Measurements from ENCODE around the gene TRAF3.
"Not testable (repeated sequence)": the region's sequence is repeated elsewhere in the genome, so short reads cannot be mapped to it uniquely, and the experiment has no call there.

The TRAF3 gene

DNA sequence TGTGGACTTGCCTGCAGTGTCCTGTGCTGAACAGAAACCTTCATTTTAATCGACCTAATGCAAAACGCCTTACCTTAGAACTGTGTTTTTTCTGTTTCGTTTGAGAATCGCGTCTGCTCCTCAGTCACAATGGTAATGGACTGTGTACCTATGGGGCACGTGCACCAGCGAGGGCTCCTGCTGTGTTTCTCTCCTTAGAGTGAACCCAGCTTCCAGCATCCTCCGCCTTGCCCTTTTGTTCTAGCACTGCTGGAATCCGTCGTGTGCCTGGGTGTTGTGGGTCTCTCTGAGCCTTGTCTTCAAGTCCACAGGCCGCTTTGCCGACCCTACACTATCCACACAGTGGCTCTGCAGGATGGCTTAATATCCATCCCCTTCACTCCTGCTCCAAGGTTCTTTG is 148.9 kb downstream of the TRAF3 start:
- no peak for DNase-seq

DNA sequence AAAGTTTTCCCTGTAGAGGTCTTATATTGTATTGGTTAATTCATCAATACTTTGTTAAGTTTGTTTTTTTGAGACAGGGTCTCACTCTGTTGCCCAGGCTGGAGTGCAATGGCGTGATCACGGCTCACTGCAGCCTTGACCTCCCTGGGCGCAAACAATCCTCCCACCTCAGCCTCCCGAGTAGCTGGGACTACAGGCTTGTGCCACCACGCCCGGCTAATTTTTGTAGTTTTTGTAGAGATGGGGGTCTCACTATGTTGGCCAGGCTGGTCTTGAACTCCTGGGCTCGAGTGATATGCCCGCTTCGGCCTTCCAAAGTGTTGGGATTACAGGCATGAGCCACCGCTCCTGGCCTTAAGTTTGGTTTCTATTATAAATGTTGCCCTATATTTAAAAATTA is 149.6 kb downstream of the TRAF3 start:
- not testable (repeated sequence) for DNase-seq

DNA sequence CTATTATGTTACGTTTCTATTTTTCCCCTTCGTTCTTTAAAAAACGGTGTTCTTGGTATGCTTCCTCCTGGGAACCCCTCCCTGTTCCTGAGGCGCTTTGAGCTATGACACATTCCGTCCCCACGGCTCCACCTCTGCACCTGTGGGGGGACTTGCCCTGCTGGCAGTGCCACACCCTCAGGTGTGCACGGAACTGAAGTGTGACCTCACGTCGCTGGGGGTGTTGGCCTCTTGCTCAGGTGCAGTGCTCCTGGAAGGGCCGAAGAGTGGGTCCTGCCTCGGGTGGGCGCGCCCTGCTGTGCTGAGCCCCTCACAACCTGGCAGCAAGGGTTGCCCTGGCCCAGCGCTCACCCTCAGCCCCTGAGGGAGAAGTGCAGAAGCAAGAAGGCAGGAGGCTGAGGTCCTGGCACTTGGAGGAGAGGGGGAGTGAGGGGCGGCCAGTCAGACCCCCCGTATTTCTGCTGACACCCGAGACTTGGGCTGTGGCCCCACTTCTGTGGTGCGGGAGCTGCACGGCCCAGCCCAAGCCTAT is 150.2 kb downstream of the TRAF3 start:
- DNase-seq: no peak

DNA sequence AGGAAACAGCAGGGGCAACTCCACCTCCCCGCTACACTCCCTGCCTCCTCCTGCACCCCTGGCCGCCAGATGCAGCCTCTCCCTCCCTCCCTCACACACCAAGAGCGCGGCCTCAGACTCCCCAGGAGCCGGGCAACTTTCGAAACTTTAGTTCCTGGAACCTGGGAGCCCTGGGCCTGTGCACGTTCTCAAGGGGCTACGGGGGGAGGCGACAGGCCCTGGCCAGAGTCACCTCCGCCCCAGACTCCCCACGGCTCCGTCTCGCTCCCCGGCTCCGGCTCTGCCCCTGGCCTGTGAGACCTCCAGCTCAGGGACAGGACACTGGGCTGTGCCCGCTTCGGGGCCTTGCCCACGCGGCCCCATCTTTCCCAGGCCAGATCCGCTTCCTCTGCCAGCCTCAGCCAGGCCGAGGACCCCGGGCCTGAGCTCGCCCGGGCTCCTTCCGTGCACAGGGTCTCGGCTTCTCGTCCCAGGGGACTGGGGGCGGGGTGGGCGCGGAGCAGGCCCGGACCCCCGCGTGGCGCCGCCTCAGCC is 150.7 kb downstream of the TRAF3 start:
- peak; percentile 15 to 35 for DNase-seq

DNA sequence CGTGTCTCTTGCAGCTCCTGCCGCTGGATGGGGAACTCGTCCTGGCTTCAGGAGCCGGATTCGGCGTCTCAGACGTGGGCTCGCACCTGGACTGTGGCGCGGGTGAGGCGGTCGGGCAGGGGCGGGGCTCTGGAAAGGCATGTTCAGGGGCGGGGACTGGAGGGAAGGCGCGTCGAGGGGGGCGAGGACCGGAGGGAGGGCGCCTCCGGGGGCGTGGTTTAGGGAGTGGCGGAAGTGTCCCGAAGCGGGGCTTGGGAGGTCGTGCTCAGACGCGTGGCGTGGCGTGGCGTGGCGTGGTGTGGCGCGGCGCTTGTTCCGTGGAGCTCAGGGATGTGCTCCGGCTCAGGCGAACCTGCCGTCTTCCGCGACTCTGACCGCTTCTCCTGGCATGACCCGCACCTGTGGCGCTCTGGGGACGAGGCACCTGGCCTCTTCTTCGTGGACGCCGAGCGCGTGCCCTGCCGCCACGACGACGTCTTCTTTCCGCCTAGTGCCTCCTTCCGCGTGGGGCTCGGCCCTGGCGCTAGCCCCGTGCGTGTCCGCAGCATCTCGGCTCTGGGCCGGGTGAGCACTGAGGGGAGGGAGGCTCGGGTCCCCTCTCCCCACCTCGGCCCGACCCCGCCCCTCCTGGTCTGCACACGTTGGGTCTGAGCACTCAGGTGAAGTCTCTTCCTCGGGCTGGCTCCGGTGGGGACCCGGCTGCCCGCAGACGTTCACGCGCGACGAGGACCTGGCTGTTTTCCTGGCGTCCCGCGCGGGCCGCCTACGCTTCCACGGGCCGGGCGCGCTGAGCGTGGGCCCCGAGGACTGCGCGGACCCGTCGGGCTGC is 151.4 kb downstream of the TRAF3 start:
- peak; percentile 51 for DNase-seq

DNA sequence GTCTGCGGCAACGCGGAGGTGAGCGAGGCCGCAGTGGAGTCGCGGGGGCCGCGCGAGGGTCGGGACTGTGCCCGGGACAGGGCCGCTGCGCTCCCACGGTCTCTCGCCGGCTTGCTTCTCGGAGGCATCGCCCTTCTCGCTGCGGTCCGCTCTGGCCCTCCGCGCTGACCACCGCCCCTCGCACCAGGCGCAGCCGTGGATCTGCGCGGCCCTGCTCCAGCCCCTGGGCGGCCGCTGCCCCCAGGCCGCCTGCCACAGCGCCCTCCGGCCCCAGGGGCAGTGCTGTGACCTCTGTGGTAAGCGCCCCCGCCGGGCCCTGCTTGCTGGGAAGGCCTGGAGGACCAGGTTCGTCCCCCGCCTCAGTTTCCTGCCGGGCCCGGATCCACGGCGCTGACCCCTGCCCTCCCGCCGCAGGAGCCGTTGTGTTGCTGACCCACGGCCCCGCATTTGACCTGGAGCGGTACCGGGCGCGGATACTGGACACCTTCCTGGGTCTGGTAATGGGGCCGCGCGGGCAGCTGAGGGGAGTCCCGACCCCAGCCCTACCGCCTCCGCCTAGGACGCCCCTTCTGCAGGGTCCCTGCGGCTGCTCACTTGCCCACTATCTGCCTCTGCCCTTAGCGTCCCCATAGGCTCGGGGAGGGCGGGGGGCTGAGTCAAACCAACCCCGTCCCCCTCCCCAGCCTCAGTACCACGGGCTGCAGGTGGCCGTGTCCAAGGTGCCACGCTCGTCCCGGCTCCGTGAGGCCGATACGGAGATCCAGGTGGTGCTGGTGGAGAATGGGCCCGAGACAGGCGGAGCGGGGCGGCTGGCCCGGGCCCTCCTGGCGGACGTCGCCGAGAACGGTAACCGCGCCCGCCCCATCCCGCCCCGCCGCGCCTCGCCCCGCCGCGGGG is 152.2 kb downstream of the TRAF3 start:
- DNase-seq: no peak

DNA sequence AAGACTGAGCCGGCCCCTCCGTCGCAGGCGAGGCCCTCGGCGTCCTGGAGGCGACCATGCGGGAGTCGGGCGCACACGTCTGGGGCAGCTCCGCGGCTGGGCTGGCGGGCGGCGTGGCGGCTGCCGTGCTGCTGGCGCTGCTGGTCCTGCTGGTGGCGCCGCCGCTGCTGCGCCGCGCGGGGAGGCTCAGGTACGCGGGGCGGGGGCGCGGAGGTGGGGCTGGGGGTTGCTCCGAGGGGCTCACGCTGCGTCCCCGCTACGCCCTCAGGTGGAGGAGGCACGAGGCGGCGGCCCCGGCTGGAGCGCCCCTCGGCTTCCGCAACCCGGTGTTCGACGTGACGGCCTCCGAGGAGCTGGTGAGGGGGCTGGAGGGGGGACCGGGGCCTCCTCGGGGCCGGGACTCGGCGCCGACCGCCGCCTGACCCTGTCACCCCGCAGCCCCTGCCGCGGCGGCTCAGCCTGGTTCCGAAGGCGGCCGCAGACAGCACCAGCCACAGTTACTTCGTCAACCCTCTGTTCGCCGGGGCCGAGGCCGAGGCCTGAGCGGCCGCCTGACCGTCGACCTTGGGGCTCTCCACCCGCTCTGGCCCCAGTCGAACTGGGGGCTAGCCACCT is 153.0 kb downstream of the TRAF3 start:
- no peak for DNase-seq

DNA sequence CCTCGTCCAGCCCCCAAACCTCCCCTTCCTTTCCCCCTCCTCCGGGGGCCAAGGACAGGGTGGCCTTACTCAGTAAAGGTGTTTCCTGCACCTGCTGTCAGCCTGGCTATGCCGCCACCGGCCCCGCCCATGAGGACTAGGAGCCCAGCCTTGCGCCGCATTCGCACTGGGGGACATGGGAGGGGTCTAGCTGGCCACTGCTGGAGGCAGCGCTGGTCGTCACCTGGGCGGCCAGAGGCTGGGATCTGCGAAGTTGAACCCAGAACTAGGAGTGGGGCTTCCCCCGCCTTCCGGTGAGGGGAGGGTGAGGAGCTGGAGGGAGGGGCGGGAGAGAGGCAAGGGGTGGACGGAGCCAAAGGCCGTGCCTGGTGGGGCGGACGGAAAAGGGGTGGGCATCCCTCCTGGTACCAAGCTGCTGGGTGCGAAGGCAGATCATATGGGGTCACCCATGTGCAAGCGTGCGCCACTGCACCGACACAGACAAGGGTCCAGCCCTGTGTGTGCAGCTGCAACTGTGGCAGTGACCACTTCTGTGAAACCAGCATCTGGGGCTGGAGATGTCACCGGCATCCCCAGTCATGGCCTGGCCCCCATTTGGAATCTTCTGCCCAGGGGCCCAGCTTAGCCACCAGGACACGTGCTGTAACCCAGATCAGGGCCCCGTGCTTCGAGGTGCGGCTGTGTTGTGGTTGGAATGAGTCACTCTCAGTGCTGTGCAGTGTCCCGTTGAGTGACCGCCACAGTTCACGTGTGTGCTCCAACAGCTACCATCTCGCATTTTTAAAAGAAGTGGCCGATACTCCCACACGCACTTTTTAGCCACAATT is 153.7 kb downstream of the TRAF3 start:
- no peak for DNase-seq

DNA sequence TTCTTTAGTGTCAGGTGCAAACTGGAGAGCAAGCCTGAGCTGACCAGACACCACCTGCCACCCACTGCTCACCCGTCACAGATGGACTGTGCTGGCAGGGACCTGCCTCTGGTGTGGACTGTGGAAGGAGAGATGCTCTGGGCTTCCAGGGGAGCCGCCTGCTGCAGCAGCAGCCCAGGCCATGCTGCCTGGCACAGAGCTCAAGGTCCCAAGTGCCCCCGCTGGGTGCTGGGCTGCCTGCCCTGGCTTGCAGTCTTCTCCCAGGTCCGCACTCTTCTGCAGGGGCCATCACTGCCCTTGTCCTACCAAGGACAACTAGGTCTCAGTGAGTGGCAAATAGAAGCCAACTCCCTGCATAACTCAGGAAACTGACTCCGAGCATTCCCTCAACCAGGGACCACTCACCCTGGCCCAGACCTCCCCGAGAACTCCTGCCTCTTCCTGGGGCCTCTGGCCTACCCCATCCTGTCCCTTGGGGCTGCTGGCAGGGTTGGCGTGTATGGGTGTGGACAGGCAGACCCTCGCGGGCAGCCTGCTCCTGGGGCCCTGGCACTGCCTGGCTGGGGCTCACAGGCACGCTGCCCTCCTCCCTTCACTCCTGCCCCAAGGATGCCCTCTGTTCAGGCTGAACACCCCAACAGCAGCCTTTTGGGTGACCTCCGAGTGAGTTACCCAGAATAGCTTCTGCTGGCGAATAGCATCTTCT is 154.5 kb downstream of the TRAF3 start:
- DNase-seq: no peak

DNA sequence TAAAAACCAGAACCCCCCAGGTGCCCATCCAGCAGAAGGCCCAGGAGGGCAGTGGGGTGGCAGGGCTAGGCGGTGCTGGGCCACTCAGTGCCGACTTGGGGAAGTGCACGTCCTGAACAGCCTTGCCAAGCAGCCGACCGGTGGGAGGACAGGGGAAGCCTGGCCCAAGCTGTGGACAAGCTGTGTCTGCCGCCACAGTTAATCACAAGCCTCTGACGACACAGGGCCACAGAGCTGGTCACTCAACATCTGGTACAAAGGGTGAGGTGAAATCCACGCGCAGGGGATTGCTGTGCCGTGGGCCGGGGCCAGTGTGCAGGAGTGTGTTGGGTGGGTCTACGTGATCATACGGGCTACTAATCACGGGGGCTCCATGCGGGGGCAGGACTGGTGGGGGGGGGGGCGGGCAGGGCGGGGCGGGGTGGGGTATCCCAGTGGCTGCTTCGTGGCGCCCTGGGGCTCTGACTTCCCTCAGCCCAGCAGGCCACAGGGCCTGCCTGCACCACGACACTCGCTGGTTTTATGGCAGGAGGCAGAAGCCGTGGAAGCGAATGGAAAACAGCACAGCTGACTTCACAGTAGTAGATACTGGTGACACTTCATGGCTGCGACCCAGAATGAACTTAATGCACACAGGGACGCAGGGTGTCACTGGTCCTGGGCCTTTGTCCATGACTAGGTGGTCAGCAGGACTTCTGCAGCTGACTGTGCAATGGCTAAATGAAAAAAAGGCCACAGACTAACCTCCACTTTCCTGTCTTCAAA is 155.4 kb downstream of the TRAF3 start:
- no peak for DNase-seq

DNA sequence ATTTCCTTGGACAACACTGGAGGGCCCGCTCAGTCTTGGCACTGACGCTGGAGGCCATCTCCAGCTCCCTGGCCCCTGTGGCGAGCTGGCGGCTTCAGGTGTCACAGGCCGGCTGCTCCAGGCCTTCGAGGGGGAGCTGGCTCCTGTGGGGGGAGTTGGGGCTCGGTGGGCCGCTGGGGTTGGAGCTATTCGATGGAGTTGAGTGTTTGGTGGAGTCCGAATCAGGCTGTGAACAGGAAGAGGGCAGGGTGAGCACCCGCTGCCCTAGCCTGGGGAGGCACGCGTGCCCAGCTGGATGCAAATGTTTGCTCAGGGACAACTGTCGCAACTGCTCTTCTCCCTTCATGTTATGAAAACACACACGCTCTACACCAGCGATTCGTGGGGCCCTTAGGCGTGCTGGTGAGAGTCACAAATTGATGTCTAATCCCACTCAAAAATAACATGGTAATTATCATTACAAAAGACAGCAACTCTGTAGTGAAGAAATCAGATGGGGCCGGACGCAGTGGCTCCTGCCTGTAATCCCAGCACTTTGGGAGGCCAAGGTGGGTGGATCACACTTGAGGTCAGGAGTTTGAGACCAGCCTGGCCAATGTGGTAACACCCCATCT is 156.5 kb downstream of the TRAF3 start:
- no peak for DNase-seq

DNA sequence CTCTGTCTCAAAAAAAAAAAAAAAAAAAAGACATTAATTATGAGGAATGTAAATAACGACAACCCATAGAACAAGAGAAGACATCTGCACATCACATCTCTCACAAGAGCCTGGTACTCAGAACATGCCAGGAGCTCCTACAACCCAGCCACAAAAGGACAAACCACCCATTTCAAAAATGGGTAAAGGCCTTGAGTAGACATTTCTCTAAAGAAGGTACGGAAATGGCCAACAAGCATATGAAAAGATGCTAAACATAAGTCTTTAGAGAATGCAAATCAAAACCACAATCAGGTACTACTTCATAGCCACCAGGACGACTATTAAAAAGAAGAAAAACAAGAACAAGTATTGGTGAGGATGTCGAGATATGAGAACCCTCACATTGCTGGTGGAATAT is 158.5 kb downstream of the TRAF3 start:
- DNase-seq: no peak

DNA sequence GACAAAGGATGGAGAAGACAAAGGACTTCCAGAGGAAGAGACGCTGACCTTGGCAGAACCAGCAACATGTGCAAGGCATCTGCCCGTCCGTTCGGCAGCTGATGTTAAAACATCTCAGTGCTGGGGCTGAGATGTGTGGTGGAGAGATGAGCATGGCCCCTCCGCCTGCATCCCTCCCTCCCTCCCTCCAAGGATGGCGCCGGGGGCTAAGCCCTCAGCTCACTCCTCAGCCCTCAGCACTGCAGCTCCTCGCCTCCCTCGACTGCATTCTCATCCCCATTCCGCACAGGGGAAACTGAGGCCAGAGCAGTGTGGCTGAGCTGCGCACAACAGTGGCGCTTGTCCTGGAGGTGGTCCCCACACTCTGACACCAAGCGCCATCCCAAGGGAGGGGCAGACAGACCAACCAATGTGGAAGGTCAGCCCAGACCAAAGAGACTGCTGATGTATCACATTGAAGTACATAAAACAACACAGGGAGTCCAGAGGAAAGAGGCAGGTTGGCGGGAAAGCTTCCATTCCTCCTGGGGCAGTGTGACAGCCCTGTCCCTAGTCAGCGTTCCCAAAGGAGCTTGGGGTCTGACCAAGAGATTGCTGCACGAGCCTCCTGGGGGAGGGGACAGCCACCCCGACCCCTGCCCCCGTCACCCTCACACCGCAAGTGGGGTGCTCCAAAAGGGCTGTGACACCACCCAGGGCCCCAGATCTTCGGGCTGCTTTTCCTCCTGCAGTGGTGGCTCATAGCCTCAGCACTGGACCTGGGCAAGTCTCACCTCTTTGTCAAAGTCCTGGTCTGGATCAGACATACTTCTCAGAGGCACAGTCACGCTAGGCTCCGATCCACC is 160.3 kb downstream of the TRAF3 start:
- DNase-seq: no peak

DNA sequence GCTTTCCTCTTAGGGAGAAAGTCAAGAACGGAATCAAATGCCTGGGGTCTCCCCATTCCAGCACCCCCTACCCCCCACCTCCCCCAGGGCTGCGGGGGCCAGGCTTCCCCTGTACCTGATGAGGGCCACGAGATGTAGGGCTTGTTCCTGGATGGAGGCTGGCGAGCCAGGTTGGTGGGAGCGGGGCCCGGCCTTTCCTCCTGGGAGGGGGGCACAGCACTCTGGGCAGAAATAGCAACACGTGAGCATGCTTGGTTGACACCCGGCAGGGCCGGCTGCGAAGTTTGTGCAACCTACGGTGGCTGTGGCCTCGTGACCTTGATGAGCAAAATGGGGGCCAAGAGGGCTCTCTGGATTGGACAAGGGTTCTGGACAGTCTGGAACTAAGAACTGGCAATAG is 160.9 kb downstream of the TRAF3 start:
- no peak for DNase-seq

DNA sequence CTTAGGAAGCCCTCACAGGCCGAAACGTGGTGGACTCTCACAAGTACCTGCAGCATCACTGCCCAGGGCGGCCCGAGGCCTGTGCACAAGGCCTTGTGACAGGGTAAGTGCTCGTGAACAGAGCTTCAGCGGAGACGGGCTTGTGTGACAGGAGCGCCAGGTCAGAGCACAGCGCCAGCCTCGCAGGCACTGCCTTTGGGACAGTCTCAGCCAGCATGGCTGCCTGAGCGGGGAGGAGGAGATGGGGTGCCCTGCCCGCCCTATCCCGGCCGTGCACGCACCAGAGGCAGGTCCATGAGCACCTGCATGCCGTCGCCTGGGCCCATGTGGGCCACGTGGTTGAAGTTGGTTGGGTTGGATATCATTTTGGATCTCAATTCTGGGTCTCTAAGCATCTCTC is 162.1 kb downstream of the TRAF3 start:
- DNase-seq: no peak

DNA sequence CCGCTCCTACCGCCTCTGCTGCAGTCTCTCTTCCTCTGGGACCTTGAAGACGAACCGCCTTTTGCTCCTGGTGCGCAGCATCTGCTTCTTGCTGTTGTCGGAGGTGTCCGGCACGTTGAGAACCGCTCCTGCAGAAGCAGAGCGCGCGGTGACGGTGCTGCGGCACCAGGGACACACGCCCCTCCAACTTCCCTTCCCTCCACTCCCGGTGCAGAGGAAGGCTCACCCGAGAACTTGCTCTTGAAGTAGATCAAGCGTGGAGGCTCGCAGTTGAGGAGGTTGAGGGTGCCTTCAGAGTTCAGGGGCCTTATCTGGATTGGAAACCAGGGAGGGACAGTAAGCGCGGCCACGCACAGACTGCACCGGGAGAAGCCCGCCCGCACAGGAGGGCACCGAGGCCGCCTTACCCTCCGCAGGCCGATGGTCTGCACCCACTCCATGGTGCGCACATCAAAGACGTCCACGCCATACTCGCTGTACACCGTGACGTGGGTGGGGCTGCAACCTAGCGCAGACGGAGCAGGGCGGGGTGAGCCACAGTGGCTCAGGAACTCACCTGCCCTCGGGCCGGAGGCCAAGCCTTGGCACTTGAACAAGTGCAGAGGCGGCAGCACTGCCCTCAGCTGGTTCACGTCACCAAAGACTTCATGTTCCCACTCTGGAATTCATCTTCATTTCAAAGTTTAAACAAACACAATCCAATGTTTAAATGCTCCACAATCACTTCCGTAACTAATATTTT is 162.7 kb downstream of the TRAF3 start:
- DNase-seq: no peak

DNA sequence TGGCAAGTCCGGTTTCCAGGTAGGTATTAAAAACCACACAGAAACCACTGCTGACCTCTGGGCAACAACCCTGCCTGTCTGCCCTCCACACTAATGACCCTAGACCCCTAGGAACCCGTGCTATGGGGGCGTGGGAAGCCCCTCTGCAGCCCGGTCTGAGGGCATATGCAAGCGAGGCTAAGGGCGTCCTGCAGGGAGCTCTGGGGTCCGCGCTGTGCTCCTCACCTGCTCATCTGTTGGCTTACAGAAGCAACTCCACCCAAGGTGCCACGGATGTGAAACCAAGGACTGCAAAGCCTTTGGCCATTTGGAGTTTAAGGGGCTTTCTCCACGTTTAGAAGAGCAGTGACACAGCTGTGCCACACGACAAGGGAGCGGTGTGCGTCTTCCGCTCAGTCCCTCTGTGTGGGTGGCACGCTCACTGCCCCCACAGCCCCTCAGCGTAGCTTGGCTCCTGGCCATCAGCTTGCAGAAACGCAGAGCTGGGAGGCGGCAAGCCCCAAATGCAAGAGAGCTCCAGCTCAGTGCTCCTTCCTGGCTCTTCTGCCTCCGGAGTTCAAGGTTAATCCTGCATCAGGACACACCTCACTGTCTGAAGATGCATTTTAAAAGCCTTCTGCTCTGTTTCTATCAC is 163.6 kb downstream of the TRAF3 start:
- DNase-seq: no peak

DNA sequence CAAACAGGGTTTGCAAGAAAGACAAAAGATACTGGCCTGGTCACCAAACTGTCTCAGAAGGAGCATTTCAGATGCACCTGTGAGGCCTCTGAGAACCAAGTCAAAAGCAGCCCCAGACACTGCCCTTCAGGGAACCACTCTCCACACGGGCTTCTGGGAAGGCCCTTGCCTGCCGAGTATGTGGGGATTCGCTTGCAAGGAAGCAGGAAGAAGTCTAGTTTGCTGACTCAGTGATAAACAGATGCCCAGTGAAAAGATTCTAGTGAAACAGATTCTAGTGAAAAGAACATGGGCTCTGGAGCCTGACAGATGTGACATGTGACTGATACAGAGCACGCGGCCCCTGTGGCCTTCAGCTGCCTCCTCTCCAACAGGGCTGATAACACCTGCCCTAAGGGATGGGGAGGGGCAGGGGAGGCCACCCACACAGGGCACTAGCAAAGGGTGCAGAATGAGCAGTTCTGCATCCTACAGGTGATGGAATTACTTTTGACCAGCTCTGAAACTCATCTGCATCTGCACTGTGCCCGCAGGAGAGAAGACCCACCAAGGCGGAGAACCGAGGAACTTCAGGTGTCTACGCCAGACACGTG is 164.3 kb downstream of the TRAF3 start:
- DNase-seq: no peak

All from AML-193 (cell line).